ENCODE data around the gene GPR143.

Gene GPR143

DNA sequence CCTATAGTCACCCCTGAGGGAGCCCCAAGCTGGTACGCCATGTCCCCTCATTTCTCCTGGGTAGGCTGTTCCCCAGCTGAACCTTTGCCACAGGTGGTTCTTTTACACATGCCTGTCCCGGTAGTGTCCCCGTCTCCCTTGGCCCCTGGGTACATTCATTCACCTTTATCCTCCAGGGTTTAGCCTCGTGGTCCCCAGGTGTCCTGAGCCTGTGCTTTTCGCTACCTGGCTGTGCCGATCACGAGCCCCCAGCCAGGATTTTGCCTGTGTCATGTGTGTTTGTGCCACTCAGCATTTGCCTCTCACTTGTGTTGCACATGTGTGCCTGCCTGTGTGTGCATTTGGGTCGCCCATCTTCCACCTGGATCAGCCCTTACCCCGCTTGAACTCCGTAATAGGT lies 57.6 kb downstream of the GPR143 start:
- no peak for DNase-seq (ENCODE audit: low spot score)

DNA sequence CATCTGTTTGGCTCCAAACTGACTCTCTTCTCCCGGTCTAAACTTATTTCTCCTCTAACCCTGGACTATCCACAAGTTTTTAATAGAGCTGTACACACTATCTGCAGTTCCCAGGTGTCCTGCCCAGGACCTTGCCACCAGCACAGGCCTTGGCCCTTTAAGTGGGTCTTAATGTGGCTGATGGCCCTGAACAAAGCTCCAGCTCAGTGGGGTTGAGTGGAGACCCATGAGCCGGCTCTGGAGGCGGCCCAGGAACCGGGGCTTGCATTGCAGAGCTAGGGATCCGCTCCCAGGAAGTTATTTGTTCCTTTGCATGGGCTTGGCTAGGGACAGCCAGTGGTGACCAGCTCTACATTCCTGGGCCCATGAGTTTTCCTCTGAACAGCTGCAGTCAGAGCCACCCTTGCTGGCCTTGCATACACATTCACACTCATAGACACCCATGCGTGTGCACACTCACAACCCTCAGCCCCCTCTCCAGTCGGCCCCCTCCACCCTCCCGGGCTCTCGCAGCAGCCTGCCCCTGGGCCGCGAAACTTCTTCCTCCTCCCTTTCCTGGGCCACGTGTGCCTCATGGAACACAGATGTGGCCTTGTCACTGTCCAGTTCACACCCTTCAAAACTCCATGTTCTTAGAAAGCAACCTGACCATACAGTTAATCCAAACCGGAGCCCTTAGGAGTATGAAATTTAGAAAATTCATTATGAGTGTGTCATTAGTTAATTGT lies 58.2 kb downstream of the GPR143 start:
- no peak for DNase-seq (ENCODE audit: low spot score)

DNA sequence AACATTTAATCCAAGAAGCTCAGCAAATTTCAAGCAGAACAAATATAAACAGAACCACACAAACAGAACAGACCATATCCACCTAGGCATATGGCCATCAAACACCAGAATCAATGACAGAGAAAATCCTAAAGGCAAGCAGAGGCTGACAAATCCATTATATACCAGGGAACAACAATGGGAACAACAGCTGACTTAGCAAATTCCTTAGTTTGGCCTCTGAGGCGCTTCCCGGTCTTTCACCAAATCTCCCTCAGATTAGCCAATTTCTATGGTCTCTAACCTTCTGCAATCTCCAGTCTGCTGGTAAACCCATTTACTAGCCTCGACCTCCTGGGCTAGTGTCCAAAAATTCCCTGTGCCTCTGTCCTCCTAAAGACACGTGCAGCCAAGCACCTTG lies 59.2 kb downstream of the GPR143 start:
- DNase-seq (ENCODE audit: low spot score): no peak

GRCh38 chrX:9704876-9705465 lies 60.7 kb downstream of the GPR143 start:
- no peak for DNase-seq (ENCODE audit: low spot score)

- DNase-seq (ENCODE audit: low spot score): no peak
Measured at GRCh38 chrX:9703406-9703805, 62.2 kb downstream of the GPR143 start.

DNA sequence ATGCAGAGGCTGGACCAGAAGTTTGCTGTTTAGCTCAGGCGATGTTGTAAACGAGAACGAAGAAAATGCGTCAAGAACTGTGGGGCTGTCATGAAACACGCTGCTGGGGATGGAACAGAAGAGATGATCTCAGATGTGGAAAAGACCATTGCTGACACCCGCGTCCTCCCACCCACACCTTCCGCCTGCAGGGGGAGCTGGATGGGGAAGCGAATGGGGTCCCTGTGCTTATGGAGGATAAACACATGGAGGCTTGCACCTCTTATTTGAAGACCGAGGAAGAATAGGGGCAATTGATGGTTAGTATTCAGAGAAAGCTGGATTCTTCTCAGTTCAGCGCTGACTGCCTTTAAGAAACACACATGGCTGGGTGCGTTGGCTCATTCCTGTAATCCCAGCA lies 63.9 kb downstream of the GPR143 start:
- DNase-seq (ENCODE audit: low spot score): no peak

GRCh38 chrX:9700555-9700954 lies 65.1 kb downstream of the GPR143 start:
- DNase-seq (ENCODE audit: low spot score): no peak

DNA sequence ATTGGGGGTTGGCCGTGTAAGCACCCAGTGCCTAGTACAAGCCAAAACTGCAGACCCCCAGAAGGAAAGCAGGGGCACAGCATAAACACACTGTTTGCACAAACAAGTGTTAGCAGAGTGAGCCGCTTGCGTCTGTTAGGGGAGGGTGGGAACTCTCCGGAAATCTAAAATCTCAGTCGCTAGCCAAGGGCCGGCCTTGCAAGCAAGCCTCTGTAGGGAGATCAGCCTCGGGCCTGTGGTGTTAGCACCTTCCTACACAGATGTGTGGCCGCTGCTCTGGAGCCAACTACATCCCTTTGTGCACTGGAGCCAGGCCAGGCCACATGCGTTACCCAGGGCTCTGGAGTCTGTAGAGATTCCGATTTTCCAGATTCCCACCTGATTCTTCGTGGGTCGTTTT lies 67.1 kb downstream of the GPR143 start:
- no peak for DNase-seq (ENCODE audit: low spot score)

GRCh38 chrX:9693307-9694001 lies 72.2 kb downstream of the GPR143 start:
- DNase-seq (ENCODE audit: low spot score): no peak

DNA sequence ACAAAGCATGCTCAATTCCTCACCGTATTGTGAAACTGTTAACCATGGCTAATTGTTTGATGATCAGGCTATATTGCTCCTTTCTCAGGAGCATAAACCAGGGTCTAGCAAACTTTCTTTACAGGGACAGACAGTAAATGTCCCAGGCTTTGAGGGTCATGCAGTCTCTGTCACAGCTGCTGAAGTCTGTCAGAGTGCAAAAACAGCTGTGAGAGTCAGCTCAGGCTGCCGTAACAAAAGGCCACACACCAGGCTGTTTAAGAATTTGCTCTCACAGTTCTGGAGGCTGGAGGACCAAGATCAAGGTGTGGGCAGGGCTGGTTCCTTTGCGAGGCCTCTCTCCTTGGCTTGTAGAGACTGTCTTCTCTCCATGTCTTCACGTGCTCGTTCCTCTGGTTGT lies 75.6 kb downstream of the GPR143 start:
- no peak for DNase-seq (ENCODE audit: low spot score)

- no peak for DNase-seq (ENCODE audit: low spot score)
Measured at GRCh38 chrX:9688833-9689232, 76.8 kb downstream of the GPR143 start.

GRCh38 chrX:9687899-9688298 lies 77.7 kb downstream of the GPR143 start:
- DNase-seq (ENCODE audit: low spot score): no peak

- DNase-seq (ENCODE audit: low spot score): no peak
Measured at GRCh38 chrX:9683350-9683749, 82.3 kb downstream of the GPR143 start.

DNA sequence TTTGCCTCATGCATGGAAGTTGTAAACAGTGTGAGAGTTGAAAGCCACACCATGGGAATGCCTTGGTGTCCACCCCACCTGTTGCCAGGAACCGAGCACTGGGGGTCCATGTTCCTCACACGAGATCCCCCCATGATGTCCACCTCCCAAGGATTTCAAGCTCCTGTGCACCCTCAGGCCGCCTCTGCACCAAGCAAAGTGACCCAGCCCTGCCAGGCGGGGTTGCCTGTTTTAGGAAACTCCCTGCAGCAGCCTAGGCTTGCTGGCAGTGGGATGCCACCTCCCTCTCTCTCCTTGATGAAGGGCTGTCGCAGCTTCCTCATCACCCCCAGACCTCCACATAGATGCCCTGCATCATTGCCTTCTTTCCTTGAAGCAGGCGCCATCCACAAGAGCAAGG lies 82.8 kb downstream of the GPR143 start:
- no peak for DNase-seq (ENCODE audit: low spot score)

DNA sequence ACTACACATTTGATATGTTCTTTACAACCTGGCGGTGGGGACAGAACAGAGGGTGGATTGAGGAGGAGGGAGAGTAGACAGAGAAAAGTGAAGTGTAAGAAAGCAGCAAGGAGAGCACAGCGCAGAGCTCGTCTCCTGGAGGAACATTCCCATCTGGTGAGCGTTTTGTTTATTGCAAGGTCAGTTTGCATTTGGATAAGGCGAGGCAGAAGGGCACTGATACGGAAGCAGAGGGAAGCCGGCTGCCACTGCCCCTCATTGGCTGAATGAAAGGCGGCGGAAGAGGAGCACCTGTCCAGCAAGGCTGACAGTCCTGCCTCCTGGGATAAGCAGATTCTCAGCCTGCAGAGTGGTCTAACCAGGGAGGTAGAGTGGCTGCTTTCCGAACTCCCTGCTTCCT lies 83.2 kb downstream of the GPR143 start:
- no peak for DNase-seq (ENCODE audit: low spot score)

- no peak for DNase-seq (ENCODE audit: low spot score)
Measured at GRCh38 chrX:9681422-9681821, 84.2 kb downstream of the GPR143 start.

GRCh38 chrX:9681011-9681410 lies 84.6 kb downstream of the GPR143 start:
- DNase-seq (ENCODE audit: low spot score): no peak

DNA sequence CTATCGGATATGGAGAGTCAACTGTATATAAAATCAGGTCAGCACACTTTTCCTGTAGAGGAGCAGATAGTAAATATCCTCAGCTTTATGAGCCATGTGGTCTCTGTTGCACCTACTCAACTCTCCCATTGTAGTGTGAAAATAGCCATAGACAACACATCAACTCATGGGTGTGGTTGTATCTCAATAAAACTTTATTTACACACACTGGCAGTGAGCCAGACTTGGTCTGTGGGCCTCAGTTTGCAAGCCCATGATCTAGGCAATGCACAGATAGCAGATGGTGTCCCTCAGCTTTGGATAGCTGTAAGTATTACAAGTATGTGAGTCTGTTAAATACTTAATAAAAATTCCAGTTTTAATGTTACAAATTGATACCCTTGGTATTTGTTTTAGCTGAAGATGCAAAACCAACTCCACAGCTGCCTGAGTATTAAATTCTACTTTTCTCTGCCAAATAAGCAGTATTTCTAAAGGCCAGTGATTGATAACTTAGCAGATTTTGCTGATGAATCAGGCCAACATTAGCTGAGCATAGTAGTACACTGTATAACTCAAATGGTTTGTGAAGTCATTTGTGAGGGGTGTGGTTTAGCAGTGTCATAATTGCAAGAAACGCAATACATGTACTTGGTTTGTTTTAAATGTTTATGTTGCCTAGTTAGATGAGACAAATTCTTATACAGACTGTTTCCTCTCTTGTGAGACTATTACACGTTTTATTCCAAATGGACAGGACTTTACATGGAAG lies 87.3 kb downstream of the GPR143 start:
- no peak for DNase-seq (ENCODE audit: low spot score)

GRCh38 chrX:9677098-9677739 lies 88.4 kb downstream of the GPR143 start:
- no peak for DNase-seq (ENCODE audit: low spot score)

- no peak for DNase-seq (ENCODE audit: low spot score)
Measured at GRCh38 chrX:9676738-9677097, 88.9 kb downstream of the GPR143 start.

GRCh38 chrX:9676306-9676705 lies 89.3 kb downstream of the GPR143 start:
- no peak for DNase-seq (ENCODE audit: low spot score)

All from hematopoietic multipotent progenitor cell treated with erythropoietin and hydrocortisone succinate and interleukin-3 and kit ligand, for 17 days (in vitro differentiated cells).